Left colon (tissue), 2 donors: ENCODE results near the gene GNAL. TPM values are rescaled to one million over a fixed set of nuclear protein-coding genes. Genes with fewer than 3 reads are reported as not detected.
"Not testable (repeated sequence)": the region's sequence is repeated elsewhere in the genome, so short reads cannot be mapped to it uniquely, and the experiment has no call there.

ENCODE experiments used
- ATAC-seq: fragments of 200-7000 bp; cut with Tn5 transposase; one replicate; pipeline ENCODE4 v1.9.1; 2020; ENCODE audit warnings: mild to moderate bottlenecking, moderate library complexity
- DNase-seq, 2 donors: peaks; one replicate each; pipeline ENCODE4 v3.0.0-alpha.2; 2020
- intact Hi-C, 2 donors: fragments of 100-400 bp; cut with DNase I in 1 of 2; cut with micrococcal nuclease in 1 of 2; formaldehyde crosslinking; loops; one replicate each; pipeline versions ENCODE4 v1.11.2 to v1.14.0; 2022; cut with DNase I, micrococcal nuclease
- total RNA-seq, 2 donors: library from RNA; stranded (reverse); fragmentation: NEBNext Ultra II Directional; extraction: Animal tissue kit (Norgen Biotek cat#: 25700); gene quantifications; one replicate each; pipeline ENCODE4 v1.2.1, GENCODE V29; 2021
- donor health status: DM: no; HTN: no; CAD: no.
- donor health status: DM: yes; HTN: yes; CAD: no.

The GNAL gene
- total RNA-seq, 2 donors from 2014 or later: 1.5 to 4.4 TPM

DNA sequence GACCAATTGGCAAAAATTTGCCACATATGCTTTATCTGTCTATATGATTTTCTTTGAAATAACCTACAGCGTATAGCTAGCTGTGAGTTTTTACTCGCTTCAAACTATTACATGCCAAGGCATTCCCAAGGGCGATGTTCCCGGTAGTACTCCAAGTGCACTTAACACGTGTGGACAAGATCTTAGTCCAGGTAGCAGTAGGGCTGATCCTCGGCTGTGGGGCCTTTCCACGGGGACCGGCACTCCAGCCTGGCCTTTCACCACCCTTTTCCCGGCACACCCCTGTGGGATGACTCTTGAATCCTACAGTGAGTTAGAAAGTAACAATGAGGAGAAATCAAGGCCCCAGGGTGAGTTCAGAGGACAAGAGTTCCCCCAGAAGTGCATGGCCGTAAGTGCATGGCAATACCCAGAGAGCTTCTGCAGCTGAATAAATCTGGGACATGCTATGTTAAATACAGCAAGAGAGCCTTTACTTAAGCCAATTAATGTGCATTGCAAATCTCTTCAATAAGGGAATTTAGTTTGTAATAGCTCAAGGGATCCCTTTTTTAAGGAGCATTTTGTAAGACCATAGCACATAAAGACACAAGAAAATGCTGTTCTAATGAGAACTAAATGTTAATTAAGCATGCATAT is 188.6 kb downstream of the GNAL start:
- no peak for DNase-seq
- intact Hi-C loops: no loop called here
- ATAC-seq: no peak

DNA sequence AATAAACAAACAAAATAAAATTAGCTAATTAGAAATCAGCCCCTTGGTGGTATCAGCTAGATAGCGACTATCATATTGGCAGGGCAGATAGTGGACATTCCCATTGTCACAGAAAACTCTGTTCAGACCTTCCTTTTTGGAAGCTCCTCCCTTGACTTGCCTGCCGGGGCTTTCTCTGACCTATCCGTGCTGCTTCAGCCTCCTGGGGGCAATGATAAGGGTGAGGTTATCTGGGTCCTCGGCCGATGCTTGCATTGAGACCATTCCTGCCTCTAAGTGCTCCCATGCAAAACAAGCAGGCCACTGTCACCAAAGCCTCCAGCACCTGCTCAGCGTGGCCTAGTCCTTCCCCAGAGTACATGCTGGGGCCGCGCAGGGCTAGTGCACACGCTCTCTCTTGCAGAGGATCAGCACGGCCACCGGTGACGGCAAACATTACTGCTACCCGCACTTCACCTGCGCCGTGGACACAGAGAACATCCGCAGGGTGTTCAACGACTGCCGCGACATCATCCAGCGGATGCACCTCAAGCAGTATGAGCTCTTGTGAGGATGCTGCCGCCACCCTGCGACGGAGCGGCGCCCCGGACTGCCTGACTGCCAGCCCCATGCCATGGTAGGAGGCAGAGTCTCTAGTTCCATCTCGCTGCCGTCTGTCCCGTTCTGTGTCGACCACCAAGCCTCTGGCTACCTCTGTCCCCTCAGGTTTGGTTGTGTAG is 191.7 kb downstream of the GNAL start:
- intact Hi-C loops: no loop called here
- no peak for DNase-seq
- ATAC-seq: no peak

DNA sequence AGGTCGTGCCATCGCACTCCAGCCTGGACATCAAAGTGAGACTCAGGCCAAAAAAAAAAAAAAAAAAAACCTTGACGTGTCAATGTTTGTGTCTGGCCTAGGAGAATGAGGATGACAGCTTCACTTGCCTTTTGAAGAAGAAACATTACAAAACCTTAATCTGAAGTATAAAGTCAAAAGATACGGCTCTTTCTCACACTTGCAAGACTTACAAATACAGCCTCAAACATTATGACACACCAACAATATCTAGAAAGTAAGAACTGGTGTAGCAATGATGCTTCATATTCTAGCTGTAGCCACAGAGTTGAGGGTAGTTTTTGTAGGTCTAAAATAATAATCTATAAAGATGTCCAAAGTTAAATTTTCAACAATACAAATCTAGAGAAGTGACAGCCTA is 193.6 kb downstream of the GNAL start:
- intact Hi-C loops: no loop called here
- DNase-seq: no peak
- no peak for ATAC-seq

DNA sequence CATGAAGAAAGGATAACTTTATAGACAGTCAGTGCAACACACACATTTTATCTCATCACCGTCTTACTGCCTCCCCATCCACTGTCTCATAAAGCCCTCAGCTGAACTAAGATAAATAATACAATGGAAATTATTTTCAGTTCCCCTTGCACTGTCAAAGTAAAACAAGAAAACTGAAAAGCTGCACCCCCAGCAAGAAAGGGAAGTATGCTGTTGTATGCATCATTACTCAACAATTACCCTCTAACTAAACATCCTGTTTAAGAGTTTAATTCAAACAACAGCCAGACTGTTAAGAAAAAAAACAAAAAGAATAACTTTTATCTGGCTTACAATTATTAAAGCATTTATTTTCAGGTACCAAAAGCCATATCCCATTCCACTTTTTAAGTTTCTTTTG is 194.1 kb downstream of the GNAL start:
- DNase-seq (no peak), ATAC-seq (no peak)
- intact Hi-C loops: no loop called here

DNA sequence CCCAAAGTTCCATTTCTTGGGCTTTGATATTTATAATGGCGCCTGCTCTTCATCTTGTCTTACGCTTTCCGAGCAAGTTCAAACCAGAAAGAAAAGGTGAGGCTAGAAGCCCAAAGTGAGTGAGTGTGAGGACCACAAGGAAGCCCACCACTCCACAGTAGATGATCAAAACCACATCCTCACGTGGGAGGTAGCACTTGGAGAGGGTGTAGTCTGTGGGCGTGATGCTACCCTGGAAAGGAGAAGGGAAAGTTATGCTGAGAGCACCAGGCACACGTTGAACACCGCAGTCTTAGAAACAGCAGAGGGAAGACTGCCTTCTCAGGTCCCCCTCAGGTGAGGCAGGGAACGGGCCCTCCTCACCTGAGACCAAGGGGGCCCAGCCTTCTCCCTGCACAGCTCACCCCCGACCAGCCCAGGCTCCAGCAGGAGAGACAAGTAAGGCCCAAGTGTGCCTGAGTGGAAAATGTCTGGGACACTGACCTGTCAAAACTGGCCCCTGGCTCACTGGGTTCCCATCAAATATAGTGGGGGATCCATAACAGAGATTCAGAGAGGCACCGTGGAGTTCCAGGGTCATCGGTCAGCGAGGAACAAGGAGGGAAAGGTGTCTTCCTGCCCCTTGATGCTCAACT is 195.4 kb downstream of the GNAL start:
- ATAC-seq: no peak
- DNase-seq: no peak
- intact Hi-C loops: no loop called here

DNA sequence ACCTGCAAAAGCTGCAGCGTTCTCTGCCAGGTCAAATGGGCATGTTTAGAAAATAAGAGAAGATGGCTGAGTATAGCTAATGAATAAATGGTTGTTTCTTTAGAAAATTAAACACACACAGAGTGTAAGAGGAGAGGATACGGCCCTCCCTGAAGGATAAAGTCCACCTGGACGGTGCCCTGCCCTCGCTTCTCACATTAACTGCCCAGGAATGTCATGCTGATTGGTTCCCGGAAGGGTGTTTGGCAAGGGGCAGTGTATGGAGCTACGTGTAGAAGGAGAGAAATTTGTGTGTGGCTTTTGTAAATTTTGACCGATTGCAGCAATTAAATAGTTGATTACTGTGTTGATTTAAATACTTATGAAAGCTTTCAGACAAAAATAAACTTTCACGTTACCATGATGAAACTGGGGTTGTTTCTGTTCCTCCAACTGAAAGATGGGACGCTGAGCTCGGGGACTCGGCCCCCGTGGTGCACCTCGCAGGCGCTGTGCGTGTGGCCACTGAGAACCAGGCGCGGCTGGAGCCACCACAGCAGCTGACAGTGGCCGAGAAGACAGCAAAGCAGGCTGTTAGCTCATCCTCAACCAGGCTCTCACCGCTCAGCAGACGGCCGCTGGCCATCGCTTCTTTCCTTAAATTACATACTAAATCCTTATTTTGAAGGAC is 196.3 kb downstream of the GNAL start:
- DNase-seq (peak; percentile 57 to 73), ATAC-seq (peak; percentile 84)
- intact Hi-C loops: no loop called here

DNA sequence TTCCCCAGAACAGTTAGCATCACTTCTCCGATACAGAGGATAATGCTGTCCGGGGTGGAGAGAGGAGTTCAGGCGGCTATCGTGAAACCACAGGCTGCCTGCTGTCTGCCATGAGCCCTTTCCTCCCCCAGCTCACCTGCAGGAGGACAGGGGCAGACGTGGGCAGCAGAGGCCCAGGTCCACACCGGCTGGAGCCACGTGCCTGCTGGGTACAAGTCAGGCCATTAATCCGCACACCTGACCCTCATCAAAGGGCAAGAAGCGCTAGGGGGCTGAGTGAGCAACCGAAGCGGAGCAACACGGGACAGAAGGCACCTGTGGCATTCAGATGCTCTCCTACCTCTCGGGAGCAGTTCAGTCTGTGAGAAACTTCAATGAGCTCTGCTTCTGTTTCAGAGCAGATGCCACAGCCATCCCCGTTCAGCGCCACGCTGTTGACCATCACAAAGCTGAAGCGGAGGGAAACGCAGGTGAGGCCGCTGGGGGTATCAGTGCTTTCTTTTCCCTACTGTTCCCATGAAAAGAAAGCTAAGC is 197.6 kb downstream of the GNAL start:
- ATAC-seq (no peak), DNase-seq (no peak)
- intact Hi-C loops: no loop called here

DNA sequence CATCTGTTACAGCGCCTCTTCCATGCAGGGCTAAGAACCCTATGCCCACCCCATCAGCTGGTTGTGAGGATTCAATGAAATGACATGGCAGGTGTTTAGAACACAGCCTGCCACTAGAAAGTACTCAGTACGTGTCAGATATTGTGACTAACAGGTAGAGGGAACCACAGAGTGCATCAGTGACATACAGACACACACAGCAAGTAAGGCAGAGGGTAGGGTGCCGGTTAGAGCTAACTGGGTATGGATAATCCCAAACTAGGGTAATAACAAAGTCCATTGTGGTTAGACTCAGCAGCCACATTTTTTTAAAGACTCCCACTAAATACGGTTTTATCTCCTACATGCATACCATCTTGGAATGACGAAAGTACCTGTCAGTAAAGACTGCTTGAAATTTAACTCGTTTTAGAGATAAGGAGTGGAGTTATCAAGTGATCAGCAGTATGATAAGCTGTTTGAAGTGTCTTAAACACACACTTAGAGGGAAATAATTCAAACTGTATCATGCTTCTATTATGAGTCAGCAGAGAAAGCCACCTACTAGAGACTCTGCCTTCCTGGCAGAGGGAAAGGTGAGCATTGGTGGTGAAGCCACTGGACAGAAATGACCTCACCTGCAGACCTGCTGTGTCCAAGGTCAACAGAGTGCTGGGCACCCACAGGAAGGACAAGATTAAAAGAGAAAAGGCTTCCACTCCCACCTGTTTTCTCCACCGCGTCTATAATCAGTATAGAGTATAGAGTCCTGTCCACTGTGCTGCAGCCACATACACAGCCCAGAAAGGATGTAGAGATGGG is 198.5 kb downstream of the GNAL start:
- DNase-seq: no peak
- intact Hi-C loops: no loop called here
- ATAC-seq: peak; percentile 86

DNA sequence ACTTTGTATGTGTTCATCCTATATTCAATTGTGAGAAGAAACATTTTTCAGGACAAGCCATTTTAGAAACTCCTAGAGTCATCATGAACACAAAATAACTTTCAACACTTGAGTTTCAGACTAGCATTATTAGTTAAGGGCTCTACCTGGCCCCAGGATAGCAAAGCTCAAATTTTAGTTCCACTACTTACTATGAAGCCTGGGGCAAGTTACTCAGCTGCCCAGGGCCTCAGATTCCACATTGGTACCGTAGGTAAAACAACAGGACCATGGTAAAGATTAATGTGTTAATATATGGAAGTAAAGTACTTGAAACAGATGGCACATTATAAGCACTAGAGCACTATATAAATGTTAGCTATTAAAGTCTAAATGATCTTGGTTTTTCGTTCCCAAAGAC is 199.7 kb downstream of the GNAL start:
- ATAC-seq (no peak), DNase-seq (no peak)
- intact Hi-C loops: no loop called here

DNA sequence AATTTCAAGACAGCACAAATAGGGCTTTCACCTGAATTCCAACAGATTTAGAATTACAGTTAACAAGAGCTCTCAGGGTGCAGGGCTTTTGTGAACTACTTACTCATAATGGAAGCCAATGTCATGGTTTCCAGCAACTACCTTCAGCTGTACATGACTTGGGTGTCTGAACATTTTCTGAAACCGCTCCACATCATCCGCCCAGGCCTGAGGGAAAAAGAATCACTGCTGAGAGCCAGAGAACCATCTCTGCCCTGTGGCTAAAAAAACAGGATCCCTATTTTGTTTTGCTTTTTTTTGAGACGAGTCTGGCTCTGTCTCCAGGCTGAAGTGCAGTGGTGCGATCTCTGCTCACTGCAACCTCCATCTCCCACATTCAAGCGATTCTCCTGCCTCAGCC is 200.2 kb downstream of the GNAL start:
- no peak for DNase-seq
- no peak for ATAC-seq
- intact Hi-C loops: no loop called here

DNA sequence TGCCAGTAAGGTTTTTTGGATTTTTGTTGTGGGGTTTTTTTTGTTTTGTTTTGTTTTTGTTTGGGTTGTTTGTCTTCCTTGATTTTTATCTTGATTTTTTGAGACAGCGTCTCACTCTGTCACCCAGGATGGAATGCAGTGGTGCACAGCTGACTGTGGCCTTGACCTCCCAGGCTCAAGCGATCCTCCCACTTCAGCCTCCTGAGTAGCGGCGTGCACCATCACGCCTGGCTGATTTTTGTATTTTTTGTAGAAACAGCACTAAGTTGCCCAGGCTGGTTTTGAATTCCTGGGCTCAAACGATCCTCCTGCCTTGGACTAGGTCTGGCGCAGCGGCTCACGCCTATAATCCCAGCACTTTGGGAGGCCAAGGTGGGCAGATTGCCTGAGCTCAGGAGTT is 202.7 kb downstream of the GNAL start:
- no peak for ATAC-seq
- no peak for DNase-seq
- intact Hi-C loops: no loop called here

DNA sequence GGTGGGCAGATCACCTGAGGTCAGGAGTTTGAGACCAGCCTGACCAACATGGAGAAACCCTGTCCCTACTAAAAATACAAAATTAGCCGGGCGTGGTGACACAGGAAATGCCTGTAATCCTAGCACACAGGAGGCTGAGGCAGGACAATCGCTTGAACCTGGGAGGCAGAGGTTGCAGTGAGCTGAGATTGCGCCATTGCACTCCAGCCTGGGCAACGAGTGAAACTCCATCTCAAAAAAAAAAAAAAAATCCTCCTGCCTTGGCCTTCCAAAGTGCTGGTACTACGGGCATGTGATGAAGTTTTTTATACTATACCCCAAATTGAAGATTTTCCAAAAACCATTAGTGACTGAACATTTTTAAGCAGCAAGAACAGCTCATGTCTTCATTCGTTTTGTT is 203.4 kb downstream of the GNAL start:
- DNase-seq, intact Hi-C loops, ATAC-seq: not testable (repeated sequence)

DNA sequence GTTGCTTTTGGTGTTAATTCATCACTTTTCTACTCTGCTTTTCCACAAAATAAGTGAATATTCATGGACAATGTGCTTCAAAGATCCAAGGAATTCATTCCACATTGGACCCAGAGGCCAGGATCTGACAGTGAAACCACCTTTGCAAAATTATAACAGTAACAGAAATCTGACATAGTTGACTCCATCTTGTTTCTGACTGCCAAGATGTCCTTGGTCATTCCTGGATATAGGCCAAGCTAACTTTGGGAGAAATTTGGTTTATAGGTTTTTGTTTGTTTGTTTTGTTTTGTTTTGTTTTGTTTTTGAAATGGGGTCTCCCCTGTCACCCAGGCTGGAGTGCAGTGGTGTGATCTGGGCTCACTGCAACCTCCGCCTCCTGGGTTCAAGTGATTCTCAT is 208.7 kb downstream of the GNAL start:
- ATAC-seq (no peak), DNase-seq (no peak)
- intact Hi-C loops: no loop called here

DNA sequence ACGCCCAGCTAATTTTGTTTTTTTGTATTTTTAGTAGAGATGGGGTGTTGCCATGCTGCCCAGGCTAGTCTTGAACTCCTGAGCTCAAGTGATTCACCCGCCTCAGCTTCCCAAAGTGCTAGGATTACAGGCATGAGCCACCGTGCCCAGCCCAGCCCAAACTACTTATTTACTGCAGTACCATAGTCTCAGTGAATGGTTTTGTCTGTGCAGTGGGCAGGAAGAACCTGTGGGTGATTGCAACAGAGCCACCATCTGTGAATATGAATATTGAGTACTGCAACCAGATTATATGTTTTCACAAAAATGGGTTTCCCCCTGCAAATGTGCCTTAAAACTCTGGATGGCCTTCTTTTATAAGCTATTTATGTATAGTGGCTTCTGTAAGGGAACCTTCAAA is 210.0 kb downstream of the GNAL start:
- ATAC-seq (no peak), DNase-seq (no peak)
- intact Hi-C loops: no loop called here

DNA sequence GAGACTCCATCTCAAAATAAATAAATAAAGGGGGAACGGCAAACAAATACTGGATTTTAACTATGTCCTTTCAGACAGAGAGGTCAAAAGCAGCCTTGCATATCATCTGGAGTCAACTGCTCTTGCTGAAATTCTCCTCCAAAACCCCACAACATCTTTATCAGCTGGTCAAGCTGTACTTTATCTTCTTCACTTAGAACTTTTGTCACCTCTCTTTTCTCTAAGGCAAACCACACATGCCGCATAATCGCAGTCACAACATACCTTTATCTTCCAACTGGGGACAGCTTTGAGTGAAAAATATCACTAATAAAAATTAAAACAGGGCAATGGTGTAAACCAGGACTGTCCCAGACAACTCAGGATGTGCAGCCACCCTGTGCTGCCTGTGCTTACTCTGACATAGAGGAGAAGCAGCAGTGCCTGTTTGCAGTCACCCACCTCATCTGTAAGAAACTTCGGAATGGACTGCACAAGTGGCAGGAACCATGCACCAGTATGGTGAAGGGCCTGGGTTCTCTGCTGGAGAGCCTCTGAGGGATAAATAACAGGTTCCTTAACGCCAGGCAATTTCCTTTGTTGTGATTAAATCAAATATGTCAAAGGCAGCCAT is 212.9 kb downstream of the GNAL start:
- DNase-seq (no peak), ATAC-seq (no peak)
- intact Hi-C loops: no loop called here

DNA sequence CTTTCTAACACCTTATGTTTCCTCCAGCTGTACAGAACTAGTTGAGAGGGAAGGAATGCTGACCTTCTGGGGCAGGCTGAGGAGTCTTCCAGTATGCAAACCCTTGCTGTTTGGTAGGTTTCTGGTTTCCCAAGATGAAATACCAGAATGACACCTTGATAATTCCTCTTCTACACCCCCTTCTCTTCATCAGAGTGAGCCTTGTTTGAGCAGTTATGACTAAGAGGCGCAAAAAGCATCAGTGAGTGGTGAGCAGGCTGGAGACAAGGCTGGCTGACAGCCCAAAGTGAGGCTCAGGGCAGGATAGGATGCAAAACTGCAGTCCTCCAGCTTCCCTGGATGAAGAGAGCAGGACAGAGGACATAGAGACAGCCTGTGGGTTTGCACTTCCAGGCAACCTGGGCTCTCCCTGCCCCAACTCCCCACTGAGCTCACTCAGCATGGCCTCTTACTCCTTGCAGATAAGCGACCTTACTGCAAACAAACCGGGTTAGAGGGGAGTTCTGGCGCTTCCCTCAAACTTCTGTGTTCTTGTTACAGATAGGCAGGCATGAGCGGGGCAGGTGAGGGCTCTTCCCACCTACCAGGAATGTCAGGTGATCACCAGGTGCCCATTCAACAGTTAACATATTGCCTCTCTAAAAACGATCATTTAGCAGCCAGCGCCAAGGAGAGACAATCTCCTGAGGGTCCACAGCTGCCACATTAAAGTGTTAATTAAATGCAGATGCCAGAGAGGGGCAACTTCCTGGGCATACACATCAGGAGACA is 213.6 kb downstream of the GNAL start:
- intact Hi-C loops: no loop called here
- DNase-seq: no peak
- no peak for ATAC-seq

DNA sequence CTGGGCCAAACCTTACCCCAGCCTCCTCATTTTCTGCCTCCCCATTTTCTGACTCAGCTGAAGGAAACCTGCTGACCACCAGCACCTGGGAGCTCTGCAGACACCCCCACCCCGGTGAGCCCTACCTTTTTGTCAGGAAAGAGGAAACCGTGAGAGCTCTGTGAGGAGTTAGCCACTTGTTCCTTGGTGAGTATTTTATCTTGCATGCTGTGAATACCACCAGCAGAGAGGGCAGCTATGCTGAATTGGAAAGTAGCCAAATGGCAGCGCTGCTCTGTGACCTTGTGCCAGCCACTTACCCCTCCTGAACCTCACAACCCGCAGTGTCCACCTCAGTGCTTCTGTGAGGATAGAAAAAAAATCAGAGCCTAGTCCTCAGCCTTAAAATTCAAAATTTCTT is 216.5 kb downstream of the GNAL start:
- DNase-seq: no peak
- intact Hi-C loops: loop anchor here in 1 of 2 donors (5.0 kb wide), 1 partner anchor 48 kb away; no protein-coding TSS in a partner anchor
- no peak for ATAC-seq

DNA sequence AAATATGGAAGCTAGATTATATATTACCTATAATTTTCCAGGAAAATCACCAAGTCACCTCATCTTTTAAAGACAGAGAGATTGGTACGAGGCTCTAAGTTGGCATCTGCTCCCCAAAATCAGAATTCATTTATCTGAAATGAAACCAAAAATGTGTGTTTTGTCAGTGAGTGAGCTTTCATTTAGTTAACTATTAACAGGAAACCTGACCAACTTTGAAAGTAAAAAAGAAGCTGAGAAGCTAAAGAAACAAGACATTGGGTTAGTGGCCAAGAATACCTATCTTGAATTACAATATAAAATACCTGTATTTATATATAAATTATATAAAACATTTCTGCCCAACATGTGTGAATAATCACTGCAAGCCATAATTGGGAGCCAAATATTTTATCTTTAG is 217.1 kb downstream of the GNAL start:
- ATAC-seq: no peak
- intact Hi-C loops: loop anchor here in 1 of 2 donors (5.0 kb wide), 1 partner anchor 49 kb away; no protein-coding TSS in a partner anchor

More for the DNA sequence above, 217.1 kb downstream of the GNAL start:
- no peak for DNase-seq
